ENCODE measurements around the gene SERPINA10. TPM values are rescaled to one million over a fixed set of nuclear protein-coding genes. Genes with fewer than 3 reads are reported as not detected.

The SERPINA10 gene, protein sequence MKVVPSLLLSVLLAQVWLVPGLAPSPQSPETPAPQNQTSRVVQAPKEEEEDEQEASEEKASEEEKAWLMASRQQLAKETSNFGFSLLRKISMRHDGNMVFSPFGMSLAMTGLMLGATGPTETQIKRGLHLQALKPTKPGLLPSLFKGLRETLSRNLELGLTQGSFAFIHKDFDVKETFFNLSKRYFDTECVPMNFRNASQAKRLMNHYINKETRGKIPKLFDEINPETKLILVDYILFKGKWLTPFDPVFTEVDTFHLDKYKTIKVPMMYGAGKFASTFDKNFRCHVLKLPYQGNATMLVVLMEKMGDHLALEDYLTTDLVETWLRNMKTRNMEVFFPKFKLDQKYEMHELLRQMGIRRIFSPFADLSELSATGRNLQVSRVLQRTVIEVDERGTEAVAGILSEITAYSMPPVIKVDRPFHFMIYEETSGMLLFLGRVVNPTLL
- total RNA-seq, result not detected in 2 replicates

GRCh38 chr14:94292872-94293577, at the start of gene SERPINA10:
Gene SERPINA10, minus strand, starts transcription at chr14:94293268. Its CDS starts 2,675 bp downstream, at chr14:94290593.

GRCh38 chr14:94322648-94323570, 29.8 kb upstream of the SERPINA10 start, which contains the start of gene SERPINA6:
Gene SERPINA6, minus strand, starts transcription at chr14:94323336. Its CDS starts 8,688 bp downstream, at chr14:94314648.

Other genes starting within 250 kb of the SERPINA10 start
- gene DDX24, start 212.1 kb downstream of the SERPINA10 start, total RNA-seq, result 77.4 and 117 TPM in 2 replicates
- 10.9 and 19.2 TPM in 2 replicates for gene IFI27L1, start 212.0 kb downstream of the SERPINA10 start, total RNA-seq
- 0.95 and 4.0 TPM in 2 replicates for gene IFI27, start 182.5 kb downstream of the SERPINA10 start, total RNA-seq
- gene IFI27L2, start 163.7 kb downstream of the SERPINA10 start, total RNA-seq, result 104 and 298 TPM in 2 replicates
- gene PPP4R4, start 118.9 kb downstream of the SERPINA10 start, total RNA-seq, result 12.5 and 17.3 TPM in 2 replicates
- not detected in 2 replicates for gene SERPINA6, start 30.1 kb upstream of the SERPINA10 start, total RNA-seq
- gene SERPINA2, start 73.4 kb upstream of the SERPINA10 start, total RNA-seq, result not detected in 2 replicates
- 2.8 and 18.9 TPM in 2 replicates for gene SERPINA1, start 95.3 kb upstream of the SERPINA10 start, total RNA-seq
- gene SERPINA11, start 159.5 kb upstream of the SERPINA10 start, total RNA-seq, result not detected in 2 replicates
- not detected in 2 replicates for gene SERPINA9, start 182.9 kb upstream of the SERPINA10 start, total RNA-seq
- not detected in 2 replicates for gene SERPINA12, start 216.2 kb upstream of the SERPINA10 start, total RNA-seq